ENCODE results near the gene NCOA1.

DNA sequence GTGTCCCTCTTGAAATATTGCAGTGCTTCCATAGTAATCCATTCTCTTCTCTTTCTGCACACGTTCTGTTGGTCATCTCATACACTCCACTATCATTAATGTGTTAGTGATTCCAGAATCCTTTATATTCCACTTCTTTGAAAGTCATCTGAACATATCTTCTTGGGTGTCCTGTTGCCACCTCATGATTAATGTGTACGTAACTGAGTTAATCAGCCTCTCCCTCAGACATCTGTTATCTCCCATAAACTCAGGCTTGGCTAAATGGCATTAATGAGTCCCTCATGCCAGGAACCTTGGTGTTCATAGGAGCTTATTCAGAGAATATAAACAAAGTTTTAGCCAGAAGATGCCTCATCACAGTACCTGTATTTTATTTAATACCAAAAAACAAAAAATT is 126.4 kb downstream of the NCOA1 start:
- TF ChIP-seq SUZ12 (IDR thresholded peaks at IDR 0.05; ENCODE audit: extremely low read depth, insufficient read depth, insufficient read length) (no peak), YY1 (IDR thresholded peaks at IDR 0.05; ENCODE audit: insufficient read depth, insufficient read length) (no peak)

Data from NT2/D1 (cell line).